GM12874 (cell line): Measurements from ENCODE around the gene PBX4.

Experiments used
- TF ChIP-seq, protein P1 (sequence below): IDR thresholded peaks from 2 replicates; pipeline ENCODE4 v1.5.1; 2011; ENCODE audit warnings: low read depth, mild to moderate bottlenecking, control low read depth, low read length, moderate library complexity; ENCODE audit not compliant: insufficient read depth

The PBX4 gene

DNA sequence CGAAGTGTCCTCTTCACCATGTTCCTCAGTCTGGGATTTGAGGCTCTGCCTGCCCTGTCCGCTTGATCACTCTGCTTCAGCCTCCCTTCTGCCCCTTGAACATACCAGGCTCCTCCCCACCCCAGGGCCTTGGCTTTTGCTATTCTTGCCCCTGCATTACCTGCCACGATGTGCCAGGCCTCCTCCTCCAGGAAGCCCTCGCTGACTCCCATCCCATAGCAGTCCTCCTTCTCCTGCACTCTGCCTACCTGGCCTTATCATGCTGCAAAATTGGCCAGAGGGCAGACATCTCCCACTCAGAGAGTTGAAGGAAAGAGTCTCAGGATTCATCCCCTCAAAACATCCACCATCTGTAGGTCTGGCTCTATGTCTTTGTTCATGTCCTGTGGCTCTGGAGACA, 87.6 kb downstream of the PBX4 start:
- TF ChIP-seq, protein P1, sequence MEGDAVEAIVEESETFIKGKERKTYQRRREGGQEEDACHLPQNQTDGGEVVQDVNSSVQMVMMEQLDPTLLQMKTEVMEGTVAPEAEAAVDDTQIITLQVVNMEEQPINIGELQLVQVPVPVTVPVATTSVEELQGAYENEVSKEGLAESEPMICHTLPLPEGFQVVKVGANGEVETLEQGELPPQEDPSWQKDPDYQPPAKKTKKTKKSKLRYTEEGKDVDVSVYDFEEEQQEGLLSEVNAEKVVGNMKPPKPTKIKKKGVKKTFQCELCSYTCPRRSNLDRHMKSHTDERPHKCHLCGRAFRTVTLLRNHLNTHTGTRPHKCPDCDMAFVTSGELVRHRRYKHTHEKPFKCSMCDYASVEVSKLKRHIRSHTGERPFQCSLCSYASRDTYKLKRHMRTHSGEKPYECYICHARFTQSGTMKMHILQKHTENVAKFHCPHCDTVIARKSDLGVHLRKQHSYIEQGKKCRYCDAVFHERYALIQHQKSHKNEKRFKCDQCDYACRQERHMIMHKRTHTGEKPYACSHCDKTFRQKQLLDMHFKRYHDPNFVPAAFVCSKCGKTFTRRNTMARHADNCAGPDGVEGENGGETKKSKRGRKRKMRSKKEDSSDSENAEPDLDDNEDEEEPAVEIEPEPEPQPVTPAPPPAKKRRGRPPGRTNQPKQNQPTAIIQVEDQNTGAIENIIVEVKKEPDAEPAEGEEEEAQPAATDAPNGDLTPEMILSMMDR: no peak

DNA sequence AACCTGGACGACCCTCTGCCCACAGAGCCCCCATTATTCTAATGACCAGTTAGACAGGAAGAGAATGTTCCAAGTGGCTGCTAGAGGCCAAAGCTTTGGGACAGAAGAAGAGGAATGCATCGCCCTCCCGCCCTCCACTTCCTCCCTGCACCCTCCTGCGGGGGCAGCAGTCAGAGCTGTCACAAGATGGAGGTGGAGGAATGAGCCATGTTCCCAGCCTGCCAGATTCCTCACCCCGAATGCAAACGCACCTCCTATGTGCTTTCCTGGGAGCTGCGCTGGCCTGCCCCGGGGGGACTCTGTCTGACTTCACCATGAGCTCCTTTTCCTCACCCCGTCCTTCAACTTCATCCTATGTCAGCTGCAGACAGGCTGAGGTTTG, 88.1 kb downstream of the PBX4 start:
- TF ChIP-seq, protein P1: no peak

DNA sequence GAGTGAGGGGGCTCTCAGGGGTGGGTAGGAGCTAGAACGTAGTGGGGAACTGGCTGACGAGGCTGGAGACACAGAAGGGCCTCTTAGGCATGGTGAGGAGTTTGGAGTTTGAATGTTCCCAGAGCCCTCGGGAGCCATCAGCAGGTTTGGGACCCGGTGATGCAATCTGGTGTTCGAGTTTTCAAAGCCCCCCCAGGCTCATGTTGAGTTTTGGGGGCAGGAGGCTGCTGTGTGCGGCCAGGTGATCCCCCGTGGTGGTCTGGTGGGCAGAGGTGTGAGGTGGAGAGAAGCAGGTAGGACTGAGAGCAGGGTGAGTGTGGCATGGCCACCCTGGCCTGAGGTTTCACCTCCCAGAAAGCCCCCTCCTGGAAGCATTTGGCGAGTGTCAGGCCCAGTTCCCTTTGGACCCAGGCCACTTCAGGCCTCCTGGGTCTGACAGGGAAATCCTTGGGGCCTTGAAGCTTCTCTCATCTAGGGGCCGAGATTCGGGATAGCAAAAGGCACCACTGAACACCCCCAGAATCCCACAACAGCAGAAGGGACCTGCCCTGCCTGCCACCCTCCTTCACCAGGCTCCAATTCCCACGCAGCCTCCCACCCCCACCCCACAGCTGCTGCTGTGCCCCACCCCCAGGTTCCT, 88.6 kb downstream of the PBX4 start:
- TF ChIP-seq, protein P1: no peak

DNA sequence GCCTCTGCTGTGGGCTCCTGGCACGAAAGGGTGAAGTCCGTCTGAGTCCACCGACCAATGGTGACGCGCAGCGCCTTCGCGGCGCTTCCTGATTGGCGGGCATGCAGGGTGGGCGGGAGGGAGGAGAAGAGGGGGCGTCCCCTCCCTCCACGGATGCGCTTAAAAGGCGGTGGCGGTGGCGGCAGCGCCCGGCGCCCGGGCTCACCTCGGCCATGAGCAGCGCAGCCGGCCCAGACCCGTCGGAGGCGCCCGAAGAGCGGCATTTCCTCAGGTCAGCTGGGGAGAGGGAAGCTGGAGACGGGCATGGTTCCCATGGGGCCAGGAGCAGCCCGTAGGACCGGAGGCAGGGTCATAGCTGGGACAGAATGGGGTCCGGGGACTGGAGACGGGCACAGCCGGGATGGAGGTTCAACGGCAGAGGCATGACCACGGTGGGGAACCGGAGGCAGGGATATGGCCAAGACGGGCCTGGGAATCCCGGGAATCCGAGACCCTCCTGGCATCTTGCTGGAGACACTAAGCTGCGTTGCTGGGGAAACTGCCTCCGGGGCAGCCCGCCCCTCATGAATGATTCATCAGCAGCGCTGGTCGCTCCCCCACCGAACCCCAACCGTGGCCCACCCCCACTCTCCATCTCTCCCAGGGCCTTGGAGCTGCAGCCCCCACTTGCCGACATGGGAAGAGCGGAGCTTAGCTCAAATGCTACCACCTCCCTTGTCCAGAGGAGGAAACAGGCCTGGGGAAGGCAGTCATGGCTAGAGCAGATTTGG, 89.6 kb downstream of the PBX4 start, which contains the start of gene YJEFN3:
Gene YJEFN3, plus strand, starts transcription at position 191 of the 770 bp plus-strand sequence. Its CDS starts 22 bp downstream, at position 213.
- TF ChIP-seq, protein P1: no peak

DNA sequence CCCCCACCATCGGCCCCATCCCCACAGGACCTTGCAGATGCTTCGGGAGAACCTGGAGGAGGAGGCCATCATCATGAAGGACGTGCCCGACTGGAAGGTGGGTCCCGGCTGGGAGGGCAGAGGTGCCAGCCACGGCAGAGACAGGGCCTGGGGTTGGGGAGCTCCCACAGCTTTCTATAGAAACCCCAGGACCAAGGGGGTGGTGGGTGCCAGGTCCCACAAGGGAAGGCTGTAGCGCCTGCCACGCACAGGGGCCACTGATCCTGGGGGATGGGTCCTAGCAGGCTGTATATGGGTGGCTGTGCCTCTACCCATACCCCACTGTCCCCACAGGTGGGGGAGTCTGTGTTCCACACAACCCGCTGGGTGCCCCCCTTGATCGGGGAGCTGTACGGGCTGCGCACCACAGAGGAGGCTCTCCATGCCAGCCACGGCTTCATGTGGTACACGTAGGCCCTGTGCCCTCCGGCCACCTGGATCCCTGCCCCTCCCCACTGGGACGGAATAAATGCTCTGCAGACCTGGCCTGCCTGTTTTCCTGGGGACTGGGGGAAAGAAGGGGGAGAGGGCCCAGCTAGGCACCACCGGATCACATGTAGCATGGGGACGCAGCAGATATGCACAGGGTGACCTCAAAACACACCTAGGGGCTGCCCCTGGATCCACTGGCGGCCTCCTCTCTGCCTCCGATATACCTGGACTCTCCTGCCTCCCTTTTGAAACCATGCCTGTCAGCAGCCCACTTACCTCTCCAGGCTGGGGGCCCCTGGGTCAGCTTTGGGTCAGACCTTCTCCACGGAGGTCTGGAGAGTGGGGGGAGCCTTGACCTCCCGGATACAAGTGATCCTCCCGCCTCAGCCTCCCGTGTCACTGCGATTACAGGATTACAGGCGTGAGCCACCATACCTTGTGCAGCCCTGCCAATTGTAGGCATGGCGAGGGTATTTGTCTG, 90.5 kb downstream of the PBX4 start:
- TF ChIP-seq, protein P1: no peak

DNA sequence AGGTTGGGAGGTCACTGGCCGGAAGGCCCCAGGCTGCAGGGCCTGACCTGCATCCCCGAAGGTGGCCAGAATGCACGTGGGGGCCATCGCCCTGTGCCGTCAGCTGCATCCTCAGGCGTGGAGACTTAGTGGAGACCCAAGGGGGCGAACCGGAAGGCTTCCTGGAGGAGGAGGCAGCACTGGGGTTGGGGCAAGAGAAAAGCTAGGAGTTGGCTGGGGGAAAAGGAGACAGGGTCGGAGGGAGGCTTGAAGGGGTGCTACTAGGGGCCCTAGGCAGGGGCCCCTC, 91.2 kb downstream of the PBX4 start:
- TF ChIP-seq, protein P1: no peak
